GM18499 (cell line): ENCODE measurements around the gene DNPEP.
"Not testable (repeated sequence)": the region's sequence is repeated elsewhere in the genome, so short reads cannot be mapped to it uniquely, and the experiment has no call there.

Experiments
- ATAC-seq: cut with Tn5 transposase; IDR thresholded peaks from one replicate; pipeline ENCODE4 v1.9.1; 2021; ENCODE audit warnings: moderate number of reproducible peaks; ENCODE audit not compliant: insufficient read depth, unreplicated experiment

DNPEP gene

GRCh38 chr2:219419331-219420197 is 31.9 kb upstream of the DNPEP start:
- ATAC-seq: no peak

- no peak for ATAC-seq
Observed at GRCh38 chr2:219419012-219419324, 31.3 kb upstream of the DNPEP start.

- ATAC-seq: no peak
Observed at GRCh38 chr2:219418155-219419011, 30.7 kb upstream of the DNPEP start, which contains the start of gene DES. DES (plus strand) TSS chr2:219418377; CDS start chr2:219418463, 86 bp downstream.

- no peak for ATAC-seq
Observed at GRCh38 chr2:219417374-219417773, 29.7 kb upstream of the DNPEP start.

GRCh38 chr2:219416938-219417337 is 29.2 kb upstream of the DNPEP start:
- no peak for ATAC-seq

GRCh38 chr2:219416235-219416602 is 28.5 kb upstream of the DNPEP start:
- no peak for ATAC-seq

- ATAC-seq: no peak
Observed at GRCh38 chr2:219415580-219416234, 28.0 kb upstream of the DNPEP start.

- ATAC-seq: no peak
Observed at GRCh38 chr2:219414857-219415256, 27.1 kb upstream of the DNPEP start.

GRCh38 chr2:219410390-219410789 is 22.7 kb upstream of the DNPEP start:
- ATAC-seq: no peak

- ATAC-seq: no peak
Observed at GRCh38 chr2:219409619-219410018, 21.9 kb upstream of the DNPEP start.

- ATAC-seq: no peak
Observed at GRCh38 chr2:219408631-219409030, 20.9 kb upstream of the DNPEP start.

GRCh38 chr2:219408204-219408603 is 20.5 kb upstream of the DNPEP start:
- no peak for ATAC-seq

- ATAC-seq: not testable (repeated sequence)
Observed at GRCh38 chr2:219407343-219407742, 19.6 kb upstream of the DNPEP start.

GRCh38 chr2:219406861-219407230 is 19.1 kb upstream of the DNPEP start:
- no peak for ATAC-seq

GRCh38 chr2:219405958-219406860 is 18.5 kb upstream of the DNPEP start:
- ATAC-seq: no peak

- no peak for ATAC-seq
Observed at GRCh38 chr2:219405451-219405850, 17.7 kb upstream of the DNPEP start.

GRCh38 chr2:219404954-219405353 is 17.2 kb upstream of the DNPEP start:
- ATAC-seq: no peak

GRCh38 chr2:219404291-219404910 is 16.7 kb upstream of the DNPEP start:
- no peak for ATAC-seq

GRCh38 chr2:219403861-219404260 is 16.1 kb upstream of the DNPEP start:
- ATAC-seq: no peak
